HG03571 (cell line): Measurements from ENCODE around the gene ABCB11.
"Not testable (repeated sequence)": the region's sequence is repeated elsewhere in the genome, so short reads cannot be mapped to it uniquely, and the experiment has no call there.

Source experiments
- ATAC-seq: cut with Tn5 transposase; IDR thresholded peaks from one replicate; pipeline ENCODE4 v1.9.1; 2021; ENCODE audit not compliant: unreplicated experiment

Gene ABCB11

GRCh38 chr2:168896783-168897182 is 134.3 kb downstream of the ABCB11 start:
- ATAC-seq, result no peak

- no peak for ATAC-seq
Measured at GRCh38 chr2:168895771-168896170, 135.4 kb downstream of the ABCB11 start.

GRCh38 chr2:168894720-168895119 is 136.4 kb downstream of the ABCB11 start:
- no peak for ATAC-seq

GRCh38 chr2:168894101-168894500 is 137.0 kb downstream of the ABCB11 start:
- ATAC-seq, result no peak

- ATAC-seq, result no peak
Measured at GRCh38 chr2:168892327-168892726, 138.8 kb downstream of the ABCB11 start.

GRCh38 chr2:168890006-168890782 is 140.9 kb downstream of the ABCB11 start, which contains the start of gene SPC25:
Gene SPC25 (minus strand): TSS chr2:168890430. CDS start chr2:168889519, 911 bp downstream.
- peak; percentile 99 for ATAC-seq

GRCh38 chr2:168889635-168890005 is 141.5 kb downstream of the ABCB11 start:
- ATAC-seq, result no peak

GRCh38 chr2:168884975-168885374 is 146.1 kb downstream of the ABCB11 start:
- no peak for ATAC-seq

- ATAC-seq, result not testable (repeated sequence)
Measured at GRCh38 chr2:168882163-168882562, 149.0 kb downstream of the ABCB11 start.

- no peak for ATAC-seq
Measured at GRCh38 chr2:168874368-168875054, 156.6 kb downstream of the ABCB11 start.

- not testable (repeated sequence) for ATAC-seq
Measured at GRCh38 chr2:168870824-168871223, 160.3 kb downstream of the ABCB11 start.
